NCI-H1092 treated with DMSO at 0.1 percent for 48 hours (cell line): ENCODE measurements around the gene PSMD7.
"Not testable (repeated sequence)": the region's sequence is repeated elsewhere in the genome, so short reads cannot be mapped to it uniquely, and the experiment has no call there.

ENCODE experiments used
- DNase-seq: peaks from one replicate; lab custom pipeline; 2025; lab: John Stamatoyannopoulos, UW

The PSMD7 gene

DNA sequence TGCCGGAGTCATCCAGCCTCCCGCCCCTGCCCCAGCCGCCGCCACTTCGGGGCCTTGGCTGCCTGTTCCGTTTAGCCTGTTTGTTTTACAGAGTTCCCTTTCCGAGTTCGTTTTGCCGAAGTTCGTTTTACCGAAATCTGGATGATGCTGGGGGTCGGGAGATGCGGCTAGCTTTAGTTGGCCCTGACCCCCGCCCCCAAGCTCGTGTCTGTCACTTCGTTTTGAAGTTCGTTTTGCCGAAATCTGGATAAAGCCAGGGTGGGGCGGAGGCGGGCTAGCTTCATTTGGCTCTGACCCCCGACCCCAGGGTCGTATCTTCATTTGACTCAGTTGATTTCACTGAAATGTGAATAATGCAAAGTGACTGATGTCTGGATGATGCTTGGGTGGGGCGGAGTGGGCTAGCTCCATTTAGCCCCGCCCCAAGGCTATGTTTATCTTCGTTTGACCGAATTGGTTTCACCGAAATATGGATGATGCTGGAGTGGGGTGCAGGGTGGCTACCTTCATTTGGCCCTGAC is 591 bp downstream of the PSMD7 start:
- no peak for DNase-seq

DNA sequence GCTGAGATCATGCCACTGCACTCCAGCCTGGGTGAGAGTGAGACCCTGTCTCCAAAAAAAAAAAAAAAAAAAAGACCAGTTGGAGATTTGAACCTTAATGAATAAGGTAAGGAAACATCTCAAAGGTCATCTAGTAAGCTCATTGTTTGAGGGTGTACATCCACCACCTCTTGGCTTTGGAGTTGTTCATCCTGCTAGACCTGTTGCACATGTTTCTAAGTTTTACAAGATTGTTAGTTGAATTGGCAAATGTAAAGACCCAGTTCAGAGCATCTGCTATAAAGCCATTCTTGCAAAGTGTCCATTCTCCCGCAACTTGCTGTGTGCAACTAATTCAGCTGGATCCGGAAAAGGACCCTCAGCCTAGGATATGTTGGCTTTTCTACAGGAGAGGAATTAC is 1.5 kb downstream of the PSMD7 start:
- no peak for DNase-seq

DNA sequence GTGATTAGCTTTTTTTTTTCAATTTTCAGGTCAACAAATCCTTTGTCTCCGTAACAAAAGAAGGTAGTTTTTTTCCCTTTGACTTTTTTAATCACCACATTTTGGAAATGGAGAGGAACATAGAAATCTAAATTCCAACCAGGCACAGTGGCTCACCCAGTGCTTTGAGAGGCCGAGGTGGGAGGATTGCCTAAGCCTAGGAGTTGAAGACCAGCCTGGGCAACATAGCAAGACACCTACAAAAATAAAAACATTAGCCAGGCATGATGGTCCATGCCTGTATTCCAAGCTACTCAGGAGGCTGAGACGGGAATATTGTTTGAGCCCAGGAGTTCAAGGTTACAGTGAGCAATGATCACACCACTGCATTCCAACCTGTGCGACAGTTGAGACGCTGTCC is 5.7 kb downstream of the PSMD7 start:
- DNase-seq = no peak

DNA sequence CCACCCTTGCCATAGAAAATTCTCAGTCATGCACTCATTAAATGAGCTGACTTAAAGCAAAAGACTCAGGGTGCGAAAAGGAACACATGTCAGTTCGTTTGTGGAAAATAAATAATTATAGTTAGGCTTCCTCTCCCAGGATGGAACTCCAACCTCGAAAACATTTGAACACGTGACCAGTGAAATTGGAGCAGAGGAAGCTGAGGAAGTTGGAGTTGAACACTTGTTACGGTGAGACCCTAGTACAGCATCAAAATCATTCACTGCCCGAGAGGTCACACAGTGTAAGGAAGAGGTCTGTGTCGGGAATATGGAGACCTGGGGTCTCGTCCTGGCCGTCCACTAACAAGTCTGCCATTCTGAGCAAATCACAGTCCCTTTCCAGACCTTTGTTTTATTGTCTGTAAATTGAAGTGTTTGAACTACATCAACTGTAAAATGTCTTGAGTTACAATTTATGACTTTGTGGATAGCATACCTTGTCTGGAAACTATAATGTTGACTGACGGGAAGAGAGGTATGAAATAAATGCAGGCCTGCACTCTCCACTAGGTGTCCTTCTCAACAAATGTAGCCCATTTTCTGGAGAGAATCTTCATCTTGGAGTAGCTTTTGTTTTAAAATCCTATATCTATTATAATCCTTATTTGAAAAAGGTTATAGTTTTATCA is 7.7 kb downstream of the PSMD7 start:
- DNase-seq = no peak

DNA sequence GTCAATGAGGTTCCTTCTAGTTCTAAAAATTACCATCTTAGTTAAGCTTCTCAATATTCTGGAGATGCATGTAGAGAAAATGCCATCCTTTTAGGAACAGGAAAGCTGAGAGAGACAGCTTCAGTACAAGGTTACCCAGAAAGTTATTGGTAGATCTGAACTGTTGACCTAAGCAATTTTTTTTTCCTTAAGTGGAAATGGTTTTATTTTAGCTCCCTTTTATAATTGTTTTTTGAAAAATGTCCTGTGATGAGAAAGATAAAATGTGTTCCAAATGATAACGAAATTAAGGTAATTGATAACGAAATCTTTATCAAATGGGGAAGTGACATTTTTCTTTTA is 8.2 kb downstream of the PSMD7 start:
- DNase-seq = no peak

DNA sequence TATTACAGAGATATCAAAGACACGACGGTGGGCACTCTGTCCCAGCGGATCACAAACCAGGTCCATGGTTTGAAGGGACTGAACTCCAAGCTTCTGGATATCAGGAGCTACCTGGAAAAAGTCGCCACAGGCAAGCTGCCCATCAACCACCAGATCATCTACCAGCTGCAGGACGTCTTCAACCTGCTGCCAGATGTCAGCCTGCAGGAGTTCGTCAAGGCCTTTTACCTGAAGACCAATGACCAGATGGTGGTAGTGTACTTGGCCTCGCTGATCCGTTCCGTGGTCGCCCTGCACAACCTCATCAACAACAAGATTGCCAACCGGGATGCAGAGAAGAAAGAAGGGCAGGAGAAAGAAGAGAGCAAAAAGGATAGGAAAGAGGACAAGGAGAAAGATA is 8.7 kb downstream of the PSMD7 start:
- no peak for DNase-seq

DNA sequence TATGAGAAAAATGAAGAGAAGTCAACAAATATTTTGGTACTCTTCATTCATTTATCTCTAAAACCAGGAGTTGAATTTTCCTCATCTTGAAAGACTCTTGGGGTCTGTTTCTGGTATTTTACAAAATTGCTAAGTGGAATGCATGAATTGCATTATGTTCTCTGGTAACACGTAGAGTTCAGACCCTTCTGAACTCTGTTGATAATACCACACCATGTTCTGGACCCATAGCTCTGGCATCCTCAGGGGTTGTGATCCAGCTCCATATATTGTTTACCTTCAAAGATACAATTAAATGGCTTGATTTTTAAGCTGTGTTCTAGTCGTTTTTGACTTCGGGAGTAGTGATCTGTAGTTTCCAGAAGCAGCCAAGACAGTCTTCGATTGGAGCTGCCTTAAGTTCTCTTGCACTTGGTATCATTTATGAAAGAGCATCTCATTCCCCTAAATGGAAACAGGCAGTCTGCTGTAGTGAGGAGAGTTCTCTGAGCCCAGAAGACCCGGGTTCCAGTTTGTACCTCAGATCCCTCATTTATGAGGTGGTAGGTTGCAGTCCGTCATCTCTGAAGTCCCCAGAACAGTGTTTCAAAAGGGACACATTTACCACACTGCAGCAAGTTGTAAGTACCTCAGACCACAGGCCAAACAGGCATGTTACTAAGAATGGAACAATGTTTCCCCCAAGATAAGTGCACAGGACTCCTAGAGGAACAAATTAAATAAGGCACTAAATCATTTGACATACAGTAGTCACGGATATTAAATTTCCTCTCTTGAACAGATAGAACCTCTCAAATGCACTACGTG is 9.6 kb downstream of the PSMD7 start:
- DNase-seq = no peak

DNA sequence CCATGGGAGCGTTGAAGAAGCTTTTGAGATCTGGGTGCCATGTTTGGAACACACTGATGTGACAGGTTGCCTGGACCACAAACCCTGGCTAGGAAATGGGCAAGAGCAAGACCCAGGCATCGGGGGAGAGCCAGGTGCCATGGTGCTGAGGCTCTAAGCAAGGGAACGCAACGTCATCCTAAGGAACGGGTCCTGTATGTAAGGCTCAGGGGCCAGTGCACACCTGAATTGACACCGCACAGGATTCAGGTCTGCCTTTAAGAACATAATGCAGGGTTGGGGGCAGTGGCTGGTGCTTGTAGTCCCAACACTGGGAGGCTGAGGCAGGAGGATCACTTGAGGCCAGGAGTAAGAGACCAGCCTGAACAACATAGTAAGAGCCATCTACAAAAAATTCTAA is 10.8 kb downstream of the PSMD7 start:
- DNase-seq = no peak

DNA sequence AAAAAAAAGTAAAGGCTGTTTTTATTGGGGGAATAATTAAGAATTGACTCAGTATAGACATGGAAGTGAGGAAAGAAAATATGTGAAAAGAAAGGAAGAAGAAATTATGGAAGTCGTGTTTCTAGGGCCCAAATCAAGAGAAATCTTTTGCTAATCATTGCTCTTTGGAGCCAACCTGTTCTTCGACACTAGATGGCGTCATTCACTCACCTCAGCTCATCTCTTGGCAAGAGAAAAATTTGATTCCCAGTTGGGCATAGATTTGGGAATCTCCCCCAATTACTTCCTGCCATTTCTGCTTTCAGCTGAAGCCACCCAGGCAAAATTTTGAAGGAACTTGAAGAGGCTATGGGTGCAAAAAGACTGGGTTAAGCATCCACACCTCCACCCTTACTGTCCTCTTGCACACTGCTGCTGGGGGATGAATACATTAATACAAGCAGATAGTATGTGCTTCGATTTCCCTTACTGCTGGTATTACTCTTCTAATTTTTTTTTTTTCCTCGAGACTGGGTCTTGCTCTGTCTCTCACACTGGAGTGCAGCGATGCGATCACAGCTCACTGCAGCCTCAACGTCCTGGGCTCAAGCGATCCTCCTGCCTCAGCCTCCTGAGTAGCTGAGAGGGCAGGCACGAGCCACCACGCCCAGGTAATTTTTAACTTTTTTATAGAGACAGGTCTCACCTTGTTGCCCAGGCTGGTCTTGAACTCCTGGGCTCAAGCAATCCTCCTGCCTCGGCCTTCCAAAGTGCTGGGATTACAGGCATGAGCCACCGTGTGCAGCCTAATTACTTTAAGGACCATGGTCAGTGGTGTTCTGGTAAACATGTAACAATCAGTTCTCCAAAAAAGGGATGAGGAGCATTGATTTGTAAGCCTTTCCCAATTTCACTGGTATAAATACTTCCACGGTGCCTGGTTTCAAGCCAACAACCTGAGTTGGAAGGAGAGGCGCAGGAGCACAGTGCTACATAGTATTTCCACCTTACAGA is 13.5 kb downstream of the PSMD7 start:
- DNase-seq = peak; percentile 37

DNA sequence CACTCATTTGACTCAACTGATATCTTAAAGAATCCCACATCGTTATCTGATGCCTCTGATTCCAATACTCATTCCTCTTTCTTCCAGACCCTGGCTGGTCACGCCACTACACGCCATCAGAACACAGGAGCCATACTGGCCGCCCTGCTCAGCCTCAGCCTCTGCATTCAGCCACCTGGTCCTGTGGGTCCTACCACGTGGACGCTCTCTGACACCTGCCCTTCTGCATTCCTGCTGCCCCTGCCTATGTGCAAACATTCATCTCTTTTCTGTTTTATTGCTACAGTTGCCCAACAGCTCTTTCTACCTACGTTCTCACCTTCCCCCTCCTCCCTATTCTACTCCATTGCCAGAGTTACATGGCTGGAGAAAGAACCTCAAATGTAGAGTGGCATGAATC is 18.4 kb downstream of the PSMD7 start:
- DNase-seq = no peak

DNA sequence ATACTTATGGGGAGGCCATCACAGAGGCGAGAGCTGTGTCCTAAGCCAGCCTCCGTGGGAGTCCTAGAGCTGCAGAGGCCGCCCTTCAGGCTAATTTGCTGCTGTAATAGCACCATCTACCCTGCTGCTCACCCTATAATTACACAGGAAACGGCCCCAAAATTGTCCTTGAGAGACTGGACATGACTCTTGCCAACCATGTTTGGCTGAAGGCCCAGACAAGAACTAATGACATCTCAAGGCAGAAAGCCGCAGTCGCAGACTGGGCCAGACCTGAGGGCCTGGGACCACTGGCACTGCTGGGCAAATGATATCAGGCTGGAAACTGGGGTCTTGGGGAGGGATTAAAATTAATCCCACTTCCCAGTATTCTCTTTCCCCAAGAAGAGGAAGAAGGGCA is 24.1 kb downstream of the PSMD7 start:
- peak; percentile 60 for DNase-seq

DNA sequence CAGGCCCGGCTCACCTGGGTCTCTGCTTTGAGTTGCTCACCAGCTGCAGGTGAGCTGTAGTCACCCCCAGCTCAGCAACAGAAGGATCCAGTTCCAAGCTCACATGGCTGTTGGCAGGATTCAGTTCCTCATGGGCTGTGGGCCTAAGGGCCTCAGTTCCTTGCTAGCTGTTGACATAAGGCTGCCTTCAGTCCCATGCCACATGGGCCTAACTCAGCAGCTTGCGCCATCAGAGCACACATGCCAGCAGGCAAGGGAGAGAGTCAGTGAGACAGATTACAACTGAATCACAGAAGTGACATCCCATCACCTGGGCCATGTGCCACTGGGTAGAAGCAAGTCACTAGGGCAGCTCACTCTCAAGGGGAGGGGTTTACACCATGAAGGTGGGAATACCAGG is 24.7 kb downstream of the PSMD7 start:
- no peak for DNase-seq

DNA sequence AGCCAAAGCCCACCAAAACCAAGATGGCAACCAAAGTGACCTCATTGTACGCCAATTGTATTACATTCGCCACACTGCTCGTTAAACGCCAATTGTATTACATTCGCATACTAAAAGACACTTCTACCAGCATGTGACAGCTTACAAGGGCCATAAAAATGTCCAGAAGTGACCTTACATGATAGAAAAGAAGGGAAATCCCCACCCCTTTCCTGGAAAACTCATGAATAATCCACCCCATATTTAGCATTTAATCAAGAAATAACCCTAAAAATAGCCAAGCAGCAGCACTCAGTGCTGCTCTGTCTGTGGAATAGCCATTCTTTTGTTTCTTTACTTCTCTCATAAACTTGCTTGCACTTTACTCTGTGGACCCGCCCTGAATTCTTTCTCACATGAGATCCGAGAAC is 25.7 kb downstream of the PSMD7 start:
- DNase-seq = no peak

DNA sequence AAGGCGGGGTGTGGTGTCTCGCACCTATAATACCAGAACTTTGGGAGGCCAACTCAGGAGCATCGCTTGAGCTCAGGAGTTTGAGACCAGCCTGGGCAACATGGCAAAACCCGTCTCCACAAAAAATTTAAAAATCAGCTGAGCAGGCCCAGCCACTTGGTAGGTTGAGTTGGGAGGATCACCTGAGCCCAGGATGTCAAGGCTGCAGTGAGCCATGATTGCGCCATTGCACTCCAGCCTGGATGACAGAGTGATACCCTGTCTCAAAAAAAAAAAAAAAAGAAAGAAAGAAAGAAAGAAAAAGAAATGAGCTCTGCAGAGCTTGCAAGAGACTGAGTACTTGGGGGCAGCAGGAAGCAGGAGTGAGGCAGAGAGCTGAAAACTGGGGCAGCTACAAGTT is 28.2 kb downstream of the PSMD7 start:
- not testable (repeated sequence) for DNase-seq

DNA sequence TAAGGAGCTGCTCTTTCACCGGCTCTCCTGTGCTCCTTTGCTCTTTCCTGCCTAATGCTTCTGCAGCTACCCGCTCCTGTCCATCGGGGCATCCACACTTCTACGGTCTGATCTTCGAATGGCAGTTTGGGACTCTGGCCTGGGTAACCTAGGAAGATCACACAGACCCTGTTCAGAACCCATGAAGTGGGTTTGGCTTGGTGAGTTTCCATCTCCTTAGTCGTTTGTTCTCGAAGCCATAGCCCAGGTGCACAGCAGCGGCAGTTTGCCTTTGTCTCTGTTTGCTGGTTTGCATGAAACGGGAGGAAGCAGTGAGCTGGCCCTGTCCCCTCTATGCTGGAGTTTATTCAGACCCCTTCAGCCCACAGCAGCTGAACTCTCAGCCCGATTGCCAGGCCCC is 29.0 kb downstream of the PSMD7 start:
- no peak for DNase-seq

DNA sequence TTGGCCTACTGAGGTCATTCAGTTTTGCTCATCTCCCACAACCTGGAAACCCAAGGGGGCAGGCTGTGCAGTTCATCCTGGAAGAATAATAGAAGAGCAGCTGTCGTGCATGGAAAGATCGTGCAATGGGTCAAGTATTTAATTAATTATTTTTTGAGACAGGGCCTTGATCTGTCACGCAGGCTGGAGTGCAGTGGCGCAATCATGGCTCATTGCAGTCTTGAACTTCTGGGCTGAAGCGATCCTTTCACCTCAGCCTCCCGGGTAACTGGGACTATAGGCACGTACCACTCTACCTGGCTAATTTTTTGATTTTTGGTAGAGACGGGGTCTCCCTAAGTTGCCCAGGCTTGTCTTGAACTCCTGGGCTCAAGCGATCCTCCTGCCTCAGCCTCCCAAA is 31.7 kb downstream of the PSMD7 start:
- DNase-seq = not testable (repeated sequence)

DNA sequence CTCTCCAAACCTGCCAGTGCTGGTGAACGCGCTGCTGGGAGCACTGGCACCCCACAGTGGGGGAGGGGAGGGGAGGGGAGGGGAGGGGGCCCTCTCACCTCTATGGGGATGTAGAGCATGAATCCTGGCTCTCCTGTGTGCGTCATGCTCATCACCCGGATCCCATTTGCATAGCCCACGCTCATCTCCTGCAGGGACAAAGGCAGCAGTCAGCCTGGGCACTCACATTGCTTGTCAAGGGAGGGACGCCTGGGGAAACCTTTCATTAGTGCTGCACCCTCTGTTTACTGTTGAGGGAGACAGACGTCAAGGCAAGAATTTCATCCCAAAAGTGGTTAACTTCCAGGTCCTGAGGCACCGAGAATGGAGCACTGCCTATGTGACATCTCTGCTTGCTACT is 35.9 kb downstream of the PSMD7 start:
- not testable (repeated sequence) for DNase-seq

DNA sequence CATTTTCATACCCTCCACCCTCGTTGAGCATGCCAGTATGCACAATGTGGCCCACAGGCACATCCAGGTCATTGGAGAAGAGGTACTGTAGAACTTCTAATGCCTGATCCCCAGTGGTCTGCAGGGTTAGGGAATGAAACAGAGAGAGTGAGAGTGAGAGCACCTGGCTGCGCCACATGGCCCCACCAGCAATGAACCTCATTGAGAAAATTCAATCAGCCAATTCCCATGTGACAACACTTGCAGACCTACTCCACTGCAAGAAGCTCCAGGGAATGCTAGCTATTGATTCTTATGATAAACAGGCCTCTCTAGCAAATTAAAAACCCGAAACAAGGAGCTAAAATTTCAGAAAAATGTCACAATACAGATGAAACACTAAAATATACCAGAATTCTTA is 40.9 kb downstream of the PSMD7 start:
- DNase-seq = not testable (repeated sequence)

DNA sequence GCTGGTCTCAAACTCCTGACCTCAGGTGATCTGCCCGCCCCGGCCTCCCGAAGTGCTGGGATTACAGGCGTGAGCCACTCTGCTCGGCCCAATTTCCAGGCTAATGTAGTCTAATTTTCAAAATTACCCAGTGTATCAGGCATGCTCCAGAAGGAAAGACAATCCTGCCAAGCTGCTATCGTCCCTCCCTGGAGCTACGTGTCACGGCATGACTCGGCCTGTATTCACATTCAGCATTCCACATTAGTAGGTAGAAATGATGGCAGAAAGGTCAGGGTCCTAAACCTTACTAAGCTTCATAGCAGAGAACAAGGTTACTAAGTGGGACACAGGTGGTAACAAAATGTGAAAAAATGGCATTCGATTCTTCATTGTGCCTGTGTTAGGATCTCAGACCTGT is 42.6 kb downstream of the PSMD7 start:
- DNase-seq = not testable (repeated sequence)

DNA sequence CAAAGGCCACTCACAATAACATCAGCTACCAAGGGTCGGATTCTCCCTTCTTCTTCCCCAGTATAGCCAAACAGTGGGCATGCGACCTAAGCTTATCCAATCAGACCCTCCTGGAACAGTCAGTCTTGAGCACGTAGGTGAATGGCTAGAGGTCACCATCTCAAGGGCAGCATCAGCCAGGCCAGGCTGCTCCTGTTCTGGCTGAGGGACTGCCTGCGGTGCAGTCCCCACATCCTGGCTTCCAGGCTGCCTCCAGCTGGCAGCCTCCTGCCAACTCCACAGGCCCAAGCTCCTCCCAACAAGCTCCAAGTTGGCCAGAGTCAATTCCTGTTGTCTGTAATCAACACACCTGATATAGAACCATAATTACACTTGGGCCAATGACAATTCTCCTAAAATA is 56.4 kb downstream of the PSMD7 start:
- not testable (repeated sequence) for DNase-seq
